ENCODE data around the gene PPP2R5D. TPM values are rescaled to one million over a fixed set of nuclear protein-coding genes. Genes with fewer than 3 reads are reported as not detected.

Gene PPP2R5D
- polyA plus RNA-seq, 1 donor (not counting 4 experiments of a cell fraction or from before 2014, with no cell fraction given), result 49.6 TPM

GRCh38 chr6:43011207-43011606 is 26.8 kb downstream of the PPP2R5D start:
- Histone ChIP-seq H4K20me1 (ENCODE audit: control insufficient read depth, extremely low read depth, insufficient read depth, low read length) (no peaks in the 10 kb centered on the region), H3K9ac (ENCODE audit: control insufficient read depth, extremely low read depth, insufficient read depth, low read length) (no peak overlapping the region), H3K36me3 (ENCODE audit: control insufficient read depth in 2 of 2, extremely low read depth in 1 of 2, insufficient read depth in 2 of 2, low read length in 2 of 2) (peaks cover 29 to 42% of the 10 kb centered on the region in 2 experiments), H3K27ac (ENCODE audit: control insufficient read depth, insufficient read depth, low read length) (no peak overlapping the region), H3K4me2 (ENCODE audit: control insufficient read depth, extremely low read depth, insufficient read depth, low read depth, low read length) (no peak overlapping the region), H3K79me2 (ENCODE audit: control insufficient read depth, insufficient read depth, low read length) (peaks cover 28% of the 10 kb centered on the region), H3K9me3 (ENCODE audit: control insufficient read depth, low read depth, low read length) (no peaks in the 10 kb centered on the region), H3K27me3 (ENCODE audit: control insufficient read depth, extremely low read depth, insufficient read depth, low read length) (no peaks in the 10 kb centered on the region), H3K9me1 (ENCODE audit: control insufficient read depth, extremely low read depth, insufficient read depth, low read length) (no peaks in the 10 kb centered on the region), H3K4me3 (ENCODE audit: control insufficient read depth in 2 of 3, extremely low read depth in 1 of 3, insufficient read depth in 2 of 3, low read depth in 1 of 3, low read length in 3 of 3) (no peak overlapping the region), H2AFZ (ENCODE audit: control insufficient read depth, low read length) (no peak overlapping the region), H3K4me1 (ENCODE audit: control insufficient read depth, extremely low read depth, insufficient read depth, low read length) (peaks cover 16% of the 10 kb centered on the region)
- dilution Hi-C loops (cut with MboI; ENCODE audit: extremely low pct_ligation_motif_present, low sequenced_read_pairs), result no loop called here
- no peak for FAIRE-seq
- TF ChIP-seq CTCF (optimal IDR thresholded peaks at IDR 0.05 in 1 of 3, IDR thresholded peaks at IDR 0.05 in 1 of 3, conservative IDR thresholded peaks at IDR 0.05 in 1 of 3; ENCODE audit: extremely low read depth in 1 of 3, insufficient read depth in 2 of 3, low read length in 3 of 3) (no peak), EZH2 (IDR thresholded peaks at IDR 0.05; ENCODE audit: low read length) (no peak)
- DNase-seq (ENCODE audit: low read depth, low spot score), result no peak

- Histone ChIP-seq H3K27me3 (ENCODE audit: control insufficient read depth, extremely low read depth, insufficient read depth, low read length) (no peaks in the 10 kb centered on the region), H4K20me1 (ENCODE audit: control insufficient read depth, extremely low read depth, insufficient read depth, low read length) (no peaks in the 10 kb centered on the region), H3K9me3 (ENCODE audit: control insufficient read depth, low read depth, low read length) (no peaks in the 10 kb centered on the region), H3K36me3 (ENCODE audit: control insufficient read depth in 2 of 2, extremely low read depth in 1 of 2, insufficient read depth in 2 of 2, low read length in 2 of 2) (peaks cover 28 to 32% of the 10 kb centered on the region in 2 experiments), H3K4me1 (ENCODE audit: control insufficient read depth, extremely low read depth, insufficient read depth, low read length) (peaks cover 16% of the 10 kb centered on the region), H3K4me2 (ENCODE audit: control insufficient read depth, extremely low read depth, insufficient read depth, low read depth, low read length) (peak overlapping the region; percentile 73), H3K27ac (ENCODE audit: control insufficient read depth, insufficient read depth, low read length) (no peak overlapping the region), H3K4me3 (ENCODE audit: control insufficient read depth in 2 of 3, extremely low read depth in 1 of 3, insufficient read depth in 2 of 3, low read depth in 1 of 3, low read length in 3 of 3) (peak overlapping the region in 1 of 3 experiments; percentile 95), H3K79me2 (ENCODE audit: control insufficient read depth, insufficient read depth, low read length) (peaks cover 39% of the 10 kb centered on the region), H3K9me1 (ENCODE audit: control insufficient read depth, extremely low read depth, insufficient read depth, low read length) (no peaks in the 10 kb centered on the region), H3K9ac (ENCODE audit: control insufficient read depth, extremely low read depth, insufficient read depth, low read length) (peak overlapping the region; percentile 76), H2AFZ (ENCODE audit: control insufficient read depth, low read length) (no peak overlapping the region)
- dilution Hi-C loops (cut with MboI; ENCODE audit: extremely low pct_ligation_motif_present, low sequenced_read_pairs), result no loop called here
- no peak for FAIRE-seq
- DNase-seq (ENCODE audit: low read depth, low spot score), result no peak
- TF ChIP-seq CTCF (optimal IDR thresholded peaks at IDR 0.05 in 1 of 3, IDR thresholded peaks at IDR 0.05 in 1 of 3, conservative IDR thresholded peaks at IDR 0.05 in 1 of 3; ENCODE audit: extremely low read depth in 1 of 3, insufficient read depth in 2 of 3, low read length in 3 of 3) (no peak), EZH2 (IDR thresholded peaks at IDR 0.05; ENCODE audit: low read length) (no peak)
Measured at GRCh38 chr6:43012364-43012763, 28.0 kb downstream of the PPP2R5D start.

All from keratinocyte (primary cell).